Spleen (tissue), 11 donors: ENCODE results near the gene NR2F1-AS1. TPM values are rescaled to one million over a fixed set of nuclear protein-coding genes. Genes with fewer than 3 reads are reported as not detected.

Source experiments
- DNase-seq: peaks from one replicate; pipeline ENCODE4 v3.0.0-alpha.2; 2020
- H3K27ac ChIP-seq, 8 donors: fragments of 200-600 bp; sonication (generic) in 7 of 8; 1 replicate in 4 of 8; 2 replicates in 4 of 8; pipeline versions ENCODE4 v1.5.0 to v1.8.0; 2016 to 2021; ENCODE audit warnings: inconsistent platforms in 4 of 8, mild to moderate bottlenecking in 4 of 8, moderate library complexity in 1 of 8
- H3K27me3 ChIP-seq, 7 donors: fragments of 200-600 bp; sonication (generic) in 6 of 7; replicated peaks in 1 of 7; 1 replicate in 4 of 7; 2 replicates in 3 of 7; pipeline versions ENCODE4 v1.5.0 to v1.8.0; 2016 to 2021; ENCODE audit warnings: inconsistent platforms in 3 of 7, mild to moderate bottlenecking in 1 of 7
- H3K36me3 ChIP-seq, 6 donors: fragments of 200-600 bp; sonication (generic) in 5 of 6; 1 replicate in 4 of 6; 2 replicates in 2 of 6; pipeline versions ENCODE4 v1.5.0 to v1.8.0; 2016 to 2021; ENCODE audit warnings: inconsistent platforms in 2 of 6
- H3K4me1 ChIP-seq, 6 donors: fragments of 200-600 bp; sonication (generic) in 5 of 6; 1 replicate in 3 of 6; 2 replicates in 3 of 6; pipeline versions ENCODE4 v1.5.0 to v1.8.0; 2016 to 2021; ENCODE audit warnings: inconsistent platforms in 3 of 6
- H3K4me3 ChIP-seq, 8 donors: fragments of 200-600 bp; sonication (generic) in 7 of 8; 1 replicate in 4 of 8; 2 replicates in 4 of 8; pipeline versions ENCODE4 v1.5.0 to v1.8.0; 2016 to 2021; ENCODE audit warnings: inconsistent platforms in 4 of 8, mild to moderate bottlenecking in 4 of 8, moderate library complexity in 2 of 8
- H3K9me3 ChIP-seq, 8 donors: fragments of 200-600 bp; sonication (generic) in 7 of 8; 1 replicate in 4 of 8; 2 replicates in 4 of 8; pipeline versions ENCODE4 v1.5.0 to v1.8.0; 2016 to 2021; ENCODE audit warnings: inconsistent platforms in 4 of 8
- POLR2A ChIP-seq, 3 donors: fragments of 450-650 bp; IDR thresholded peaks; one replicate each; pipeline ENCODE4 v1.5.1; 2017; ENCODE audit warnings: antibody characterized with exemption in 3 of 3, mild to moderate bottlenecking in 1 of 3
- POLR2AphosphoS5 ChIP-seq, 3 donors: sonication (generic); formaldehyde crosslinking; IDR thresholded peaks; one replicate each; pipeline ENCODE4 v1.5.1; 2017; ENCODE audit warnings: antibody characterized with exemption in 3 of 3
- WGBS, 5 donors: extraction: QIAGEN DNeasy Blood & Tissue Kit in 3 of 5; methylation state at CpG; one replicate each; pipeline versions ENCODE4 v1.1.5 to v1.1.7; 2013 to 2018; 5-methylcytosine and 5-hydroxymethylcytosine counted together
- intact Hi-C: fragments of 100-400 bp; cut with DNase I; formaldehyde crosslinking; loops from one replicate; pipeline ENCODE4 v1.15.0; 2023; ENCODE audit warnings: low total_unique reads
- polyA plus RNA-seq, 3 donors: library from polyadenylated mRNA; stranded (reverse); fragments of 200-250 nt; gene quantifications; one replicate each; pipeline ENCODE4 v1.2.1, GENCODE V29; 2013
- total RNA-seq, 7 donors: library from RNA; depleted of rRNA in 3 of 7; stranded (reverse); fragments of >200 nt in 3 of 7; fragmentation: NEBNext Ultra II Directional in 4 of 7; extraction: Animal tissue kit (Norgen Biotek cat#: 25700) in 4 of 7; gene quantifications; one replicate each; pipeline versions ENCODE4 v1.1.0 to v1.2.1, GENCODE V29; 2016 to 2021
- TF ChIP-seq, protein P1 (sequence below), 11 experiments: fragments of 200-600 bp in 7 of 11; fragments of 450-650 bp in 4 of 11; sonication (generic) in 4 of 11; IDR thresholded peaks in 8 of 11; conservative IDR thresholded peaks in 3 of 11; 1 replicate in 7 of 11; 2 replicates in 4 of 11; pipeline versions ENCODE4 v1.4.0 to v1.8.0; 2016 to 2021; ENCODE audit warnings: antibody characterized with exemption in 11 of 11, inconsistent platforms in 4 of 11, mild to moderate bottlenecking in 1 of 11
- donor health status: healthy with polysubstance abuse.
- donor health status: DM: no; HTN: no; CAD: no; lungs with moderate emphysema.
- donor health status: DM: no; HTN: no; CAD: no.
- donor health status: Bipolar disorder and iron deficiency.
- donor health status: healthy.
- donor health status: DM: no; HTN: no; CAD: no.
- donor health status: DM: yes; HTN: yes; CAD: no.

NR2F1-AS1 gene
- total and polyA plus RNA-seq, 10 donors = 5.9 to 21.6 (median 8.5) TPM

DNA sequence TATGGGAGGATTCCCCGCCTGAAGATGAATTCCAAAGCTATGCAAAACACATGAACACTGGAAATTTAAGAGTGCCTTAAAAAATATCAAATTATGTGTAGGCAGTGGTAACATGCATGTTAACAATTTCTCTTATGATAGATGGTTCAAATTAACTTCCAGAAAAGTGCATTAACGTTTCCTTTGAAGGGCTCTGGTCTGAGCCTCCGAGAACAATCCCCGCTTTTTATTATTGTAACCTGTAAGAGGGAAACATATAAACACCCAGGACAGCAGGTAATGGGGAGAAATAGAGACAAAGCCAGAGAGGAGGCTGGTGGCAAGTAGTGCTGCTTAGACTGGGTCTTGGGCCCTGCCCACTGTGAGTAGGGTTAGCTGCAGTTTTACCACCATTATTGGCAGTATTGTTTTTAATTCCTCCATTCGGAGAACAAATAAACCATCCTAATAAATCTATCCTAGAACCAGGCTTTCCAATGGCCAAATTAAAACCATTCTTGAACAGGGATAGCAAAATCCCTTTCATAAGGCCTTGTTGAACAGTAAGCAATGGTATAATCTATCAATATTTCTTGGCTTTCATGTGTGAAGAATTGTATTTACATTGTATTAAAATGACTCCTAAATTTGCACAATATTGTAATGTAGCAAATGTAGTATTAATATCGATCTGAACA is 8.3 kb upstream of the NR2F1-AS1 start:
- TF ChIP-seq, protein P1, sequence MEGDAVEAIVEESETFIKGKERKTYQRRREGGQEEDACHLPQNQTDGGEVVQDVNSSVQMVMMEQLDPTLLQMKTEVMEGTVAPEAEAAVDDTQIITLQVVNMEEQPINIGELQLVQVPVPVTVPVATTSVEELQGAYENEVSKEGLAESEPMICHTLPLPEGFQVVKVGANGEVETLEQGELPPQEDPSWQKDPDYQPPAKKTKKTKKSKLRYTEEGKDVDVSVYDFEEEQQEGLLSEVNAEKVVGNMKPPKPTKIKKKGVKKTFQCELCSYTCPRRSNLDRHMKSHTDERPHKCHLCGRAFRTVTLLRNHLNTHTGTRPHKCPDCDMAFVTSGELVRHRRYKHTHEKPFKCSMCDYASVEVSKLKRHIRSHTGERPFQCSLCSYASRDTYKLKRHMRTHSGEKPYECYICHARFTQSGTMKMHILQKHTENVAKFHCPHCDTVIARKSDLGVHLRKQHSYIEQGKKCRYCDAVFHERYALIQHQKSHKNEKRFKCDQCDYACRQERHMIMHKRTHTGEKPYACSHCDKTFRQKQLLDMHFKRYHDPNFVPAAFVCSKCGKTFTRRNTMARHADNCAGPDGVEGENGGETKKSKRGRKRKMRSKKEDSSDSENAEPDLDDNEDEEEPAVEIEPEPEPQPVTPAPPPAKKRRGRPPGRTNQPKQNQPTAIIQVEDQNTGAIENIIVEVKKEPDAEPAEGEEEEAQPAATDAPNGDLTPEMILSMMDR (IDR thresholded peaks at IDR 0.05 in 8 of 11, conservative IDR thresholded peaks at IDR 0.05 in 3 of 11) = no peak
- TF ChIP-seq POLR2A (IDR thresholded peaks at IDR 0.05) (no peak), POLR2AphosphoS5 (IDR thresholded peaks at IDR 0.05) (no peak)
- H3K4me3 ChIP-seq = no peak overlapping the region

DNA sequence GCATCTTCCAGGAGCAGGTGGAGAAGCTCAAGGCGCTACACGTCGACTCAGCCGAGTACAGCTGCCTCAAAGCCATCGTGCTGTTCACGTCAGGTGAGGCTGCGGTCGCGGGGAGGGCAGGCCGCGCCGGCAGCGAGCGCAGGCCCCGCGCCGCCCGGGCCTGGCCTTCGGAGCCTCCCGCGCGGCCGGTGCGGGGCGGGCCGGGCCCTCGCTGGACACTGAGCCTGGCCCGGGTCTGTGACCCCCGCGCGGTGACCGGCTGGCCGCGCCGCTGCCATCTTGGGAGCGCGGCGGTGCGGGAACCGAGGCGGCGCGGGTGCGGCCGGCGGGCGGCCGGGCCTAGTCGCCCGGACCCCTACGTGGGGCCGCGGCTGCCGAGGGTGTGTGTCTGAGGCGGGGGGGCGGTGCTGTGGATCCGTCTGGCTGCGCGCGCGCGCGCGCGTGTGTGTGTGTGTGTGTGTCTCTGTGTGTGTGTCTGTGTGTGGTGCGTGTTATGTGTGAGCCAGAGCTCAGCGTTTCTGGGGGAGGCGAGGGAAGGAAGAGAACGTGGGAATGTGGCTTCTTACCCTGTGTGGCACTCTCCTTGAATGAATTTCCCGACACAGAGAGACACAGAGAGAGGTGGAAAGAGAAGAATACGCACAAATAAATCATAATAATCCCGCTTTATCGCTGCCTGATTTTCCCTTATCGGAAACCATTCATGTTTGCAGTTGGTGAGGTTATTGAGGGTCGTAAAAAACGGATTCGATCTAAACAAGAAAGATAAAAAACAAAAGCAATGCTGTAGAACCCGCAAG is 7.5 kb upstream of the NR2F1-AS1 start:
- peaks cover 5 to 100% (median 44%) of the 10 kb centered on the region in 7 donors for H3K27me3 ChIP-seq
- H3K4me3 ChIP-seq = peak overlapping the region in 1 of 8 donors; percentile 34
- TF ChIP-seq POLR2A (IDR thresholded peaks at IDR 0.05) = no peak
- TF ChIP-seq, protein P1 (IDR thresholded peaks at IDR 0.05 in 8 of 11, conservative IDR thresholded peaks at IDR 0.05 in 3 of 11) = no peak
- no peak for TF ChIP-seq POLR2AphosphoS5 (IDR thresholded peaks at IDR 0.05)
- 29 to 56% (median 36%) methylated on average over 38 to 78 of the region's 78 CpGs for WGBS, 5 donors
- no peak overlapping the region for H3K27ac ChIP-seq
- DNase-seq = no peak
- intact Hi-C loops = no loop called here
- H3K9me3 ChIP-seq = peaks cover 0 to 9% (median 0%) of the 10 kb centered on the region in 8 donors
- peaks cover 0 to 30% (median 13%) of the 10 kb centered on the region in 6 donors for H3K4me1 ChIP-seq
- H3K36me3 ChIP-seq = peaks cover 0 to 12% (median 0%) of the 10 kb centered on the region in 6 donors

More for the DNA sequence above, 8.3 kb upstream of the NR2F1-AS1 start:
- no peak for DNase-seq
- H3K27me3 ChIP-seq = peaks cover 5 to 100% (median 47%) of the 10 kb centered on the region in 7 donors
- H3K36me3 ChIP-seq = peaks cover 0 to 16% (median 0%) of the 10 kb centered on the region in 6 donors
- peaks cover 0 to 26% (median 10%) of the 10 kb centered on the region in 6 donors for H3K4me1 ChIP-seq
- intact Hi-C loops = no loop called here
- no peak overlapping the region for H3K27ac ChIP-seq
- WGBS, 5 donors = 60 to 72% (median 66%) methylated on average over 6 of the region's 6 CpGs
- peaks cover 0 to 9% (median 0%) of the 10 kb centered on the region in 8 donors for H3K9me3 ChIP-seq

DNA sequence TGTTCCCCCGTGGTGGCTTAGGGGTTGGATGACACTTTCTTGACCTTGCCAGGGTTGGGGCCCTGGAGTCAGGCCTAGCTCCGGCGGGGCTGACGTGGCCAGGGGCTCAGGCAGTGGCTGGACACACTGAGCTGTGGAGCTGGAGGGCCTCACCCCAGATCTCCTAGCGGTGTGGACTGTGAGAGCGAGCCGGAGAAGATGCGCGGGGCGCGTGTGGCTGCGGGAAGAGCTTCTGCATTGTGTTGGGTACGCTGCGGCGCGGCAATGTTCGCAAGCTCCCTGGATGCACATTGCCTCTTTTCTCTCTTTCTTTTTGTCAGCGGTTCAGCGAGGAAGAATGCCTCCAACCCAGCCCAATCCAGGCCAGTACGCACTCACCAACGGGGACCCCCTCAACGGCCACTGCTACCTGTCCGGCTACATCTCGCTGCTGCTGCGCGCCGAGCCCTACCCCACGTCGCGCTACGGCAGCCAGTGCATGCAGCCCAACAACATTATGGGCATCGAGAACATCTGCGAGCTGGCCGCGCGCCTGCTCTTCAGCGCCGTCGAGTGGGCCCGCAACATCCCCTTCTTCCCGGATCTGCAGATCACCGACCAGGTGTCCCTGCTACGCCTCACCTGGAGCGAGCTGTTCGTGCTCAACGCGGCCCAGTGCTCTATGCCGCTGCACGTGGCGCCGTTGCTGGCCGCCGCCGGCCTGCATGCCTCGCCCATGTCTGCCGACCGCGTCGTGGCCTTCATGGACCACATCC is 6.8 kb upstream of the NR2F1-AS1 start:
- TF ChIP-seq, protein P1 (IDR thresholded peaks at IDR 0.05 in 8 of 11, conservative IDR thresholded peaks at IDR 0.05 in 3 of 11) = no peak
- Histone ChIP-seq H3K4me3 (peak overlapping the region in 1 of 8 donors; percentile 34), H3K27ac (no peak overlapping the region), H3K27me3 (peaks cover 5 to 100% (median 50%) of the 10 kb centered on the region in 7 donors), H3K36me3 (peaks cover 0 to 6% (median 0%) of the 10 kb centered on the region in 6 donors), H3K4me1 (peaks cover 0 to 37% (median 21%) of the 10 kb centered on the region in 6 donors), H3K9me3 (peaks cover 0 to 9% (median 0%) of the 10 kb centered on the region in 8 donors)
- intact Hi-C loops = no loop called here
- DNase-seq = no peak
- 31 to 50% (median 33%) methylated on average over 49 to 59 of the region's 59 CpGs for WGBS, 5 donors
